GM19438 (cell line): ENCODE data around the gene LMAN1.

Experiments used
- ATAC-seq: cut with Tn5 transposase; IDR thresholded peaks from one replicate; pipeline ENCODE4 v1.9.1; 2021; ENCODE audit warnings: low read depth; ENCODE audit not compliant: unreplicated experiment

Gene LMAN1

DNA sequence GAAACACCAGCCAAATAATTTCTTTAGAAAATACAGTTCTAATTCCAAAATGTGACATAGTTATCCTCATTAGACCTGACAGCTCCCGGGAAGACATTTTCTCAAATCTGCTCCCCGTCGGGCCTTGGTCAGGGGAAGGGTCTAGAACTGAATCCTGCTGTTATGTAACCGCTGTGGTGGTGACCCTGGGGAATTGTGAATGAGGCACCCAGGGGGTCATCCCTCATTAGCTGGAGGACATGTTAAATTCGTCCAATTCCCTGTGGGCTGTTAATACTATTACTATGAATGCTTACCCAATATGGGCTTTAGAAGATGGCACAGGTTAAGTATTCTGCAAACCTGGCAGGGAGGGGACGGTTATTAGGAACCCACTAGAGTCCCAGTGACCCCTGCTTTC is 52.4 kb downstream of the LMAN1 start:
- no peak for ATAC-seq

DNA sequence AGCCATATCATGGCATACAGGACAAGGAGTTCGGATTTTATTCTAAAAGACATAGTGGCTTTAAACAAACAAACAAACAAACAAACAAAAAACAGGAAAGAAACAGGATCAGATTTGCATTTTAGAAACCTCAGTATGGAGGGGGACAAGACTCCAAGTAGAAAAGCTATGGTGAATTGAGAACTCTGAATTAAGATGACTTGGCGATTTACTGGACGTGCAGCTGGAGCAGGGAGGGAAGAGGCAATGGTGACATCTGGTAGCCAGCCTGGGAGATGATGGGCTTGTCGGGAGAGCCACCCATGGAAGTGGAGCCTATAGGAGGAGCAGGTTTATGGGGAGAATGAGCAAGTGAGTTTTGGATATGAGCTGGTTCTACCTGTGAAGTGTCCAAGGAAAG is 53.8 kb downstream of the LMAN1 start:
- no peak for ATAC-seq

DNA sequence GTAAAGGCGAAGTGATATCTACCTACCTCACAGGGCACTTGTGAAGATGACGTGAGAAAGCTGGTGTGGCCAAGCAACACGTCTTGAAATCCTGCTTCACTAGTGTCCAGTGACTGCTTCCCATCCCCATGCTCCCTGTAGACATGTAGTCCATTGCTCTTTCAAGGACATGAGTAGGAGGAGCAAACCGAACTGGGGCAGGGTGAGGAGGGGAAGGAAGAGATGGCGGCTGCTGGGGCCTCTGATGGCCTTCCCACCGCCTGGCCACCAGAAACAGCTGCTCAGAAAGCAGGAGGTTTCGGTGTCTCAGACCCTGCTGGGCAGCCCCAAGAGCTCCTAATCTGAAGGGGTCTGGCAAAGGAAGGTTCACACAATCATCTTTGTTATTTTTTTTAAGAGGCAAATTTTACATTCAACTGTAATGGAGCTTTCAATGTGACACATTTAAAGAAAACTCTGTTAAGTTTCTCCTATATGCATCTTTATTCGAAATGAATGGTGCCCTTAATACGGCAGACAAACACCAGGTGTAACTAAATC is 55.3 kb downstream of the LMAN1 start:
- ATAC-seq: no peak

DNA sequence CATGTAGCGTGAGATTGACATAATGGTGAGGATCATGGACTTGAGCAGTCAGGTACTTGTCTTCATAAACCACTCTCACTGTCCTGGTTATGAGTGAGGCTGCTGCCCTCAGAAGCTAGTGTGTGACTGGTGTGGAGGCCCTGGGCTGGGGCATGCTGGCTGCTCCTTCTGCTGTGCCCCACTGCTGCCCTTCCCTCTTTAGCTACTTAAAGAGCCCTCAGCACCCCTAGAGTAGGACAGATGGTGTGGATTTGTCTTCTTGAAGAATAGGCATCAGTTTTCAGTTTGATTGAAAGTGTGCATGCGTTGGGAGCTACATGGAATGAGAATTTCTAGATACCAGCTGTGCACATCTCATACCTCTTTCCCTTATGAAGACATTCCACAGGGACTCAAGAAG is 56.1 kb downstream of the LMAN1 start:
- ATAC-seq: no peak

DNA sequence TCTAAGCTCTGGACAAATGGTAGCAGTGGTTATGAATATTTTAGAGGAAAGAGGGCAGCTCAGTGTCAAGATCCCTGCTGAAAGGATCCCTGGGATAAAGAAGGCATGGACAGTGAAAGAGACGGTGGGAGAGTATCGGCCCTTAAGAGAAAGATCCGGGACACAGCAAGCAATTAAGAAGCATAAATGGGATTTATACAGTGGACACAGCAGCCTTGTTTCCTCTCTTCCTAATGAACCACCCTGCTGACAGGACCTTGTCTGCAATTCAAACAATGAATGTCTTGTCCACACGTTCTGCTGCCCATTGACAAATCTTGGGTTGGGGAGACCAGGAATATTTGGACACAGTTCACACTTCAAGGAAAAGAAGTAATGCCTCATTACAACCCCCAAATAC is 57.1 kb downstream of the LMAN1 start:
- ATAC-seq: no peak

DNA sequence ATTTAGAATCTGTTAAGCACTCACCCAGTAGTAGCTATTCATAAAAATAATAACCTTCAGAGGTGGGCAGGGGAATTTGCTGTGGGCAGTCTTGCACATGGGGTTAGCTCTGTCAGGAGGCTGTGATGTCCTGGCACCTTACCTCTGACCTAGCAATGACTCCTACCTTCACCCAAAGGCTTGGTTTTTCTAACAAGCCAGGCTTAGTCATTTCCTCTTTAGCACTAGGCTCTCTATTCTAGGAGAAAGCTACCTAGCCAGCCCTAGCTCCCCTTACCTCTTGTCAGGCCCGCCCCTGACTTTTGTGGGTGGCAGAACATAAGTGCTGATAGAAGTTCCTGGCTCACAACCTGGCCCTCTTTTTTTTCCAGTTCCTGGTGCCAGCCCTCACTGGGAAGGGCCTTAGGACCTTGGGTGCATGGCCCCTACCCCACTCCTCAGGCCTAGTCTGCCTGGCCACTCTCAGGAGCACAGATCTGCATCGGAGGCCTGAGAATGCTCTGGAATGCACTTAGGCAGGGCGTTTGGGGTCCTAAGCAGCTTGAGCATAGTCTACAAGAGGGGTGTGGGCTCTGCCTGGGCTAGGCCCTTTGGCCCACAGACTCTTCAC is 58.3 kb downstream of the LMAN1 start:
- ATAC-seq: no peak

DNA sequence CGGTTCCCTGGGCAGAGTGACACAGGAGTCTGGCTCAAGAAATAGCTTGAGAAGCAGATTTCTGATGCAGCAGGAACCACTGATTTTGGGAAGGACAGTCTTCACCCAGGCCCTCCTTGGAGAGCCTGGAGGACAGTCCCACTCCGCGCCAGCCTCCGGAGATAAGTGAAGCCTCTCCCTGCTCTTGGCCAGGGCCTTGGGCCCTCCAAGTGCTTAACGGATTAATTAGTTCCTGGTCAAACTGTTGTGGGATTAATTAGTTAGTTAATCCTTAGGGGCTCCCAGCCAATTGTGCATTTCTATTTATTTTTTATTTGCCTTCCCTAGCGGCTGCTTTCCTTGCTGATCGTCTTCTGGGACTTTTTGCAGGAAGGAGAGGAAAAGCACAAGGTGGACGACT is 60.2 kb downstream of the LMAN1 start:
- no peak for ATAC-seq

DNA sequence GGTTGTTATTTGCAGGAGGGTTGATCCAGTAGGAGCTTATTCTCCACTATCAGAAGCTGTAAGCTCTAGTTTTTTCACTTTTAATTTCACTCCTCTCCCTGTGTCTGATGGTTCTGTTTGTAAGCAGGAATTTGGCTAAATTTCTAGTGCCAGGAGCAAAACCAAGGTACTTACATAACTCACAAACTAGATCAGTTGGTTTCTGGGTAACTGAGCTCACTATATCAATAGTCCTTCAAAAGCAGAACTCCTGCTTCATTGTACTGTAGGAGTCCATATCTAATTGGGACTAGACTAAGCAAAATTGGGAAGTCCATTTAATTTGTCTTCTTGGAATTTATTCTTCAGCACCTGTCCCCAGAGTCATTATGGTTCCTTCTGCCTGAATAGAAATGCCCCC is 65.7 kb downstream of the LMAN1 start:
- no peak for ATAC-seq

DNA sequence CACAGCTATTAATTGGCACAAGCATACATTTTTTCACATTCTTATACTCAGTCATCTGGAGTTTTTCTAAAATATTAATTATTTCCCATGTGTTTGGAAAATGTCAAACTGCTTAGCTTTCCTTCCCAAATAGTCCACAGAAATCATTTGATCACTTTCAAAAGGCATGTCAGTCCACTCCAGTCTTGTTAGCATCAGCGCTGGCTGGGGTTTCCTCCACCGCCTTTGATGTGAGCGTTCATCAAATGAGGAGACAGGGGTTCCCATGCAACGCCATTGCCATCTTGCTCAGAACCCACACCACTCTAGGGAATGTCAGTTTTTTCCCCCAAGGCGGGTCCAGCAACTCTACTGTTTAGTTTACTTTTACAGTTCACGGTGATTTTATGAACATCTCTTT is 72.7 kb downstream of the LMAN1 start:
- no peak for ATAC-seq

DNA sequence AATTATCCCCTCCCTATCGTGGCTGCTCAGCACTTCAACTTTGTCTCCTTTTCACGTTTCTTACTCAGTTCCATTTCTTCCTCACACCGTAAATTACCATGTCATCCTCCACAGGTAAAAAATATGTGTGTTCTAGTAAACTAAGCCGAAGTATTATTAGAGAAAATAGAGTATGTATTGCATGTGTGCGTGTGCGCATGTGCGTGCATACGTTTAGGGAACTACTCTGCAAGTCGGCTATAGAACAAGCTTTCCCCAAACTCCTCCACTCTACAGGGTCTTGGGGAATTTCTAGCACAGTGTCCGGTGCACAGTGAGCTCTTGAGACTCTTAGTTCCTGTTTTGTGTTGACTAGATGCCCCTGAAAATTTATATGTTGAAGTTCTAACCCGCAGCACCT is 76.7 kb downstream of the LMAN1 start:
- ATAC-seq: no peak

DNA sequence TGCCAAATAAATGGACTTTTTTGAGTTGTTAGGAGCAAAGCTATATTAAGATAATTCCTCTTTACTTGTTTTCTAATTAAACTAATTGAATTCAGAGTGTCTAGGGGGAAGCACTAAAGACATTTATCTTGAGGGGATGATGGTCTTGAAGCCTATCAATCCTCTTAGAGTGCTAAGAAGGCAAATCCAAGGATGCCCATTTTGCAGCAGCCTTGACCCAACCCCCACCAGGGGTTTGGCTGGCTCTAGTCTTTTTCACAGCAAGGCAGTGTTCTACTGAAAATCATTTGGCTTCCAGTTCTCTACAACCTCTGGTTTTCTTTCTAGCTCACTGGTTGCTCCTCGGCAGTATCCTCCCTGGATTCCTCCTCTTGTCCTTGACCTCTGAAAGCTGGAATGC is 79.3 kb downstream of the LMAN1 start:
- no peak for ATAC-seq

DNA sequence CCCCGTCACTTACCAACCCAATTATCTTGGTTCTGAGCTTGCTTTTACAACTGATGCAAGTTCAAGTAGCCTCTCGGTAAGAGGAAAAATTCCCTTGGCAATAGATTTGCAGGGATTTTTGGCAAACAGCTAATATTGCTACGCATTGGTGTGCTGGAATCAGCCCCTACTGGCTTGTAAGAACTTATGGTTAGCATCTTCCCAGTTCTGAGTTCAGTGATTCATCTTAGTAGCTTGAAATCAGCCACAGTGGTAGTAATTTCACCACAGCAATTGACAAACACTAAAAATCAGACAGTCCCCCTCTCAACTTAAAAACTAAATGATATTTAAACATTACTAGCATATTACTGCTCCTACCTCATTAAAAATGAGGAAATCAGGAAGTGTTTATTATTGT is 79.9 kb downstream of the LMAN1 start:
- no peak for ATAC-seq

DNA sequence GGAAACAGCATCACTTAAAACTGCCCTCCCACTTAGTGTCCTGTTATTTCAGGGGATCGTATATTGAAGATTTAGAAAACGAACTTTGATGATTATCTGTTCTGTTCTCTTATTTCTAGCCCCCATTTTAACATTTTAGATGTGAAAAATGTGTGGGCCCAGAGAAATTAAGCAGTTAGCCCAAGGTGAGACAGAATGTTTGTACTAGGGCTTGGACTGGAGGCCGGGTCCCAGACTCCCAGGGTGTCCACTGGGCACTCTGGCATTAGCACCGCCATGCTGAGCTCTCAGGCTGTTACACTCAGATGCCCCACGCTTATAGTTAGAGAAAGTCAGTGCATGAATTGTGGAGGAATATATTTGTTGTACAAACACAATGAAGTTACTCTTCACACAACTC is 80.3 kb downstream of the LMAN1 start:
- ATAC-seq: no peak
